IMR-90 (cell line): ENCODE measurements around the gene ANXA1. TPM values are rescaled to one million over a fixed set of nuclear protein-coding genes. Genes with fewer than 3 reads are reported as not detected.

Experiments used
- ATAC-seq: fragments of 200-7000 bp; cut with Tn5 transposase; 2 replicates; pipeline ENCODE4 v1.9.1; 2020; ENCODE audit warnings: low read depth, mild to moderate bottlenecking, moderate library complexity
- BruUV-seq: library from RNA; stranded (reverse); fragments of 400-500 nt; replicated peaks from 2 replicates; lab custom pipeline; 2021; lab: Mats Ljungman, UMichigan
- CTCF ChIA-PET: fragments of 300-600 bp; formaldehyde crosslinking; extraction: SDS; loops from one replicate; lab custom pipeline; 2021; ENCODE audit warnings: antibody characterized with exemption; lab: Yijun Ruan, JAX
- POLR2A ChIA-PET: fragments of 300-600 bp; sonication (Branson Sonifier 250); formaldehyde crosslinking; loops from one replicate; lab custom pipeline; 2022; ENCODE audit warnings: antibody characterized with exemption; ENCODE audit not compliant: unreplicated experiment; lab: Charles Lee
- DNase-seq: peaks from one replicate; pipeline ENCODE4 v3.0.0; 2013
- H2AFZ ChIP-seq: replicated peaks from 2 replicates; pipeline ENCODE3; 2013; ENCODE audit warnings: low read length, mild to moderate bottlenecking; ENCODE audit not compliant: poor library complexity
- H2AK5ac ChIP-seq: 2 replicates; pipeline ENCODE4 v1.6.1; 2013; ENCODE audit warnings: low read depth, low read length, inconsistent platforms
- H2AK9ac ChIP-seq: replicated peaks from 2 replicates; pipeline ENCODE3; 2013; ENCODE audit warnings: mild to moderate bottlenecking, low read depth, low read length, moderate library complexity; ENCODE audit not compliant: poor library complexity
- H2BK120ac ChIP-seq: 2 replicates; pipeline ENCODE4 v1.6.1; 2013; ENCODE audit warnings: low read depth, low read length, inconsistent platforms
- H2BK15ac ChIP-seq: 3 replicates; pipeline ENCODE4 v1.6.1; 2013; ENCODE audit warnings: low read depth, low read length, inconsistent platforms
- H2BK20ac ChIP-seq: 2 replicates; pipeline ENCODE4 v1.6.1; 2013; ENCODE audit warnings: low read depth, mild to moderate bottlenecking, inconsistent platforms, low read length, moderate library complexity
- H2BK5ac ChIP-seq: 2 replicates; pipeline ENCODE4 v1.6.1; 2013; ENCODE audit warnings: mild to moderate bottlenecking, low read depth, low read length, inconsistent platforms; ENCODE audit not compliant: poor library complexity, severe bottlenecking
- H3K14ac ChIP-seq: replicated peaks from 2 replicates; pipeline ENCODE4 v1.6.1; 2013; ENCODE audit warnings: low read depth, low read length, inconsistent platforms
- H3K18ac ChIP-seq: 2 replicates; pipeline ENCODE4 v1.6.1; 2013; ENCODE audit warnings: low read depth, low read length, control low read depth
- H3K23ac ChIP-seq: 2 replicates; pipeline ENCODE4 v1.6.1; 2013; ENCODE audit warnings: low read depth, low read length, inconsistent platforms
- H3K27ac ChIP-seq: 2 replicates; pipeline ENCODE4 v1.5.1; 2013; ENCODE audit warnings: mild to moderate bottlenecking, control low read depth, low read length; ENCODE audit not compliant: insufficient read depth
- H3K27me3 ChIP-seq: 2 replicates; pipeline ENCODE4 v1.6.1; 2013; ENCODE audit warnings: low read length; ENCODE audit not compliant: control insufficient read depth, insufficient read depth
- H3K36me3 ChIP-seq: 2 replicates; pipeline ENCODE4 v1.6.1; 2013; ENCODE audit warnings: low read length, mixed read lengths; ENCODE audit not compliant: control insufficient read depth, insufficient read depth
- H3K4ac ChIP-seq: 2 replicates; pipeline ENCODE4 v1.6.1; 2013; ENCODE audit warnings: low read depth, low read length, inconsistent platforms
- H3K4me1 ChIP-seq: 2 replicates; pipeline ENCODE4 v1.6.1; 2013; ENCODE audit warnings: low read length, mixed read lengths; ENCODE audit not compliant: control insufficient read depth, insufficient read depth
- H3K4me2 ChIP-seq: 2 replicates; pipeline ENCODE4 v1.6.1; 2013; ENCODE audit warnings: low read depth, mild to moderate bottlenecking, control low read depth, low read length, moderate library complexity
- H3K4me3 ChIP-seq: 2 replicates; pipeline ENCODE4 v1.5.1; 2013; ENCODE audit warnings: low read depth, mild to moderate bottlenecking, control low read depth, low read length, moderate library complexity; ENCODE audit not compliant: insufficient read depth
- H3K56ac ChIP-seq: 2 replicates; pipeline ENCODE4 v1.6.1; 2013; ENCODE audit warnings: low read length, inconsistent platforms; ENCODE audit not compliant: insufficient read depth; ENCODE audit errors: extremely low read depth
- H3K79me1 ChIP-seq, 2 experiments: 2 replicates each; pipeline ENCODE4 v1.6.1; 2013; ENCODE audit warnings: low read length in 2 of 2, inconsistent platforms in 1 of 2, low read depth in 1 of 2
- H3K9ac ChIP-seq: 2 replicates; pipeline ENCODE4 v1.6.1; 2013; ENCODE audit warnings: low read depth, low read length, control low read depth
- H3K9me1 ChIP-seq: 2 replicates; pipeline ENCODE4 v1.6.1; 2013; ENCODE audit warnings: low read length, inconsistent platforms; ENCODE audit not compliant: insufficient read depth
- H3K9me3 ChIP-seq: 2 replicates; pipeline ENCODE4 v1.6.1; 2013; ENCODE audit warnings: low read length; ENCODE audit not compliant: control insufficient read depth, insufficient read depth
- H4K20me1 ChIP-seq: 2 replicates; pipeline ENCODE4 v1.6.1; 2013; ENCODE audit warnings: low read length, inconsistent platforms; ENCODE audit not compliant: insufficient read depth
- H4K5ac ChIP-seq: 2 replicates; pipeline ENCODE4 v1.6.1; 2013; ENCODE audit warnings: mild to moderate bottlenecking, low read depth, low read length, control low read depth
- H4K8ac ChIP-seq, 2 experiments: 2 replicates each; pipeline ENCODE4 v1.6.1; 2013; ENCODE audit warnings: low read depth in 2 of 2, low read length in 2 of 2, control low read depth in 1 of 2, inconsistent platforms in 1 of 2
- H4K91ac ChIP-seq: 2 replicates; pipeline ENCODE4 v1.6.1; 2013; ENCODE audit warnings: low read depth, low read length, inconsistent platforms; ENCODE audit not compliant: insufficient read depth
- BHLHE40 ChIP-seq: fragments of 150-350 bp; IDR thresholded peaks from 2 replicates; pipeline ENCODE4 v1.6.1; 2016; ENCODE audit warnings: mild to moderate bottlenecking, low read depth, low read length
- CEBPB ChIP-seq: IDR thresholded peaks from 2 replicates; pipeline ENCODE4 v1.6.1; 2012; ENCODE audit warnings: low read depth, low read length, improper control_type of control experiment
- CHD1 ChIP-seq: IDR thresholded peaks from 2 replicates; pipeline ENCODE4 v1.6.1; 2012; ENCODE audit warnings: low read depth, low read length, improper control_type of control experiment
- ELK1 ChIP-seq: fragments of 150-350 bp; IDR thresholded peaks from 2 replicates; pipeline ENCODE4 v1.6.1; 2016; ENCODE audit warnings: low read depth, mild to moderate bottlenecking, low read length, moderate library complexity, borderline replicate concordance
- FOS ChIP-seq: fragments of 150-350 bp; IDR thresholded peaks from 2 replicates; pipeline ENCODE4 v1.6.1; 2016; ENCODE audit warnings: low read depth, low read length
- MAFK ChIP-seq: IDR thresholded peaks from 2 replicates; pipeline ENCODE4 v1.6.1; 2012; ENCODE audit warnings: low read depth, low read length, improper control_type of control experiment
- MXI1 ChIP-seq: IDR thresholded peaks from 2 replicates; pipeline ENCODE4 v1.6.1; 2012; ENCODE audit warnings: low read depth, mild to moderate bottlenecking, low read length, moderate library complexity, borderline replicate concordance
- NFE2L2 ChIP-seq: fragments of 150-350 bp; IDR thresholded peaks from 2 replicates; pipeline ENCODE4 v1.6.1; 2016; ENCODE audit warnings: low read depth, mild to moderate bottlenecking, low read length
- POLR2A ChIP-seq: IDR thresholded peaks from 2 replicates; pipeline ENCODE4 v1.6.1; 2012; ENCODE audit warnings: mild to moderate bottlenecking, low read depth, low read length
- RAD21 ChIP-seq: IDR thresholded peaks from 2 replicates; pipeline ENCODE4 v1.6.1; 2012; ENCODE audit warnings: low read length, improper control_type of control experiment
- RCOR1 ChIP-seq: IDR thresholded peaks from 2 replicates; pipeline ENCODE4 v1.6.1; 2012; ENCODE audit warnings: mild to moderate bottlenecking, low read length, improper control_type of control experiment; ENCODE audit not compliant: insufficient replicate concordance
- RFX5 ChIP-seq: IDR thresholded peaks from 2 replicates; pipeline ENCODE4 v1.8.0; 2012; ENCODE audit warnings: low read depth, mild to moderate bottlenecking, low read length, moderate library complexity
- SMC3 ChIP-seq: fragments of 150-350 bp; IDR thresholded peaks from 2 replicates; pipeline ENCODE4 v1.6.1; 2016; ENCODE audit warnings: low read depth, mild to moderate bottlenecking, antibody characterized with exemption, low read length, moderate library complexity
- USF2 ChIP-seq: fragments of 150-350 bp; IDR thresholded peaks from 2 replicates; pipeline ENCODE4 v1.6.1; 2017; ENCODE audit warnings: mild to moderate bottlenecking, antibody characterized with exemption, low read length, low read depth
- WGBS, 2 experiments: methylation state at CpG; one replicate each; pipeline versions ENCODE4 v1.1.5 to v1.1.7; 2013; ENCODE audit warnings: missing lambda C conversion rate in 2 of 2; ENCODE audit not compliant: insufficient read length in 1 of 2; ENCODE audit errors: extremely low coverage in 2 of 2; 5-methylcytosine and 5-hydroxymethylcytosine counted together
- dilution Hi-C: fragments of 300-500 bp; cut with HindIII; formaldehyde crosslinking; loops from one replicate; pipeline ENCODE4 v1.14.3; 2018; ENCODE audit warnings: low sequenced_read_pairs; ENCODE audit not compliant: unreplicated experiment
- in situ Hi-C: fragments of 300-500 bp; cut with MboI; formaldehyde crosslinking; loops from 3 replicates; pipeline ENCODE4 v1.14.3; 2019; ENCODE audit warnings: low sequenced_read_pairs, inconsistent platforms, mixed read lengths
- intact Hi-C: fragments of 100-400 bp; cut with micrococcal nuclease; formaldehyde crosslinking; loops from 2 replicates; pipeline ENCODE4 v1.10.0; 2022
- polyA plus RNA-seq, 3 experiments: library from polyadenylated mRNA; depleted of rRNA; stranded (reverse); fragments of >200 nt; gene quantifications; 2 replicates each; pipeline ENCODE4 v1.2.3, GENCODE V29; 2012; ENCODE audit warnings: low replicate concordance in 1 of 3
- total RNA-seq: library from RNA; depleted of rRNA; stranded (reverse); fragments of >200 nt; gene quantifications from 2 replicates; pipeline ENCODE4 v1.2.3, GENCODE V29; 2012

ANXA1 gene
- total and polyA plus RNA-seq, 2 of the 4 experiments (the other 2 are of a cell fraction) = 520 to 583 TPM

- Histone ChIP-seq H2BK20ac (peak overlapping the region; percentile 16; the same call in 1 of the 2 replicates), H3K27me3 (no peaks in the 10 kb centered on the region), H4K20me1 (no peaks in the 10 kb centered on the region), H2BK5ac (no peak overlapping the region), H3K56ac (no peak overlapping the region), H2AK5ac (peak overlapping the region; percentile 49), H3K79me1 (no peaks in the 10 kb centered on the region), H2AK9ac (no peak overlapping the region), H3K9me3 (no peaks in the 10 kb centered on the region), H2BK120ac (0 out of 2 replicates have a peak overlapping the region, but pooled peaks have one; percentile 36), H3K23ac (0 out of 2 replicates have a peak overlapping the region, but pooled peaks have one; percentile 5), H3K9me1 (peaks cover 3% of the 10 kb centered on the region; the same call in 1 of the 2 replicates), H3K27ac (no peak overlapping the region), H3K4ac (peak overlapping the region; percentile 61), H3K14ac (0 out of 2 replicates have a peak overlapping the region, but pooled peaks have one; percentile 34), H2BK15ac (peak overlapping the region; percentile 58; the same call in 1 of the 3 replicates), H4K91ac (no peak overlapping the region), H3K36me3 (no peaks in the 10 kb centered on the region), H4K5ac (no peak overlapping the region), H3K4me3 (no peak overlapping the region), H3K9ac (no peak overlapping the region), H4K8ac (no peak overlapping the region), H3K4me1 (peaks cover 5% of the 10 kb centered on the region; the same call in 1 of the 2 replicates), H3K18ac (no peak overlapping the region), H2AFZ (peak overlapping the region; percentile 34), H3K4me2 (no peak overlapping the region)
- DNase-seq (no peak), ATAC-seq (no peak)
- BruUV-seq = no TSS peak
- POLR2A ChIA-PET = interaction anchor here (1.2 kb wide), 1 partner anchor 9 kb away, joined by 5 read pairs; no protein-coding TSS in a partner anchor
- CTCF ChIA-PET = interaction anchor here (1.5 kb wide), 1 partner anchor 12 kb away, joined by 4 read pairs; no protein-coding TSS in a partner anchor
- intact Hi-C loops (loop anchor here (2.0 kb wide), 1 partner anchor 19 kb away; no protein-coding TSS in a partner anchor), in situ Hi-C loops (no loop called here), dilution Hi-C loops (no loop called here)
- WGBS, 2 experiments = no CpG with 5 or more reads among the region's 2 CpGs
- TF ChIP-seq RCOR1 = no peak
- no peak for TF ChIP-seq BHLHE40
- no peak for TF ChIP-seq CHD1
- TF ChIP-seq NFE2L2 = no peak
- no peak for TF ChIP-seq FOS
- no peak for TF ChIP-seq SMC3
- no peak for TF ChIP-seq ELK1
- TF ChIP-seq USF2 = no peak
- TF ChIP-seq RFX5 = no peak
- no peak for TF ChIP-seq RAD21
- TF ChIP-seq CEBPB = no peak
- no peak for TF ChIP-seq MAFK
- TF ChIP-seq MXI1 = no peak
- no peak for TF ChIP-seq POLR2A
Measured at GRCh38 chr9:73133921-73134407, 17.7 kb upstream of the ANXA1 start.
